Natural killer cell (primary cell): Measurements from ENCODE around the gene LRWD1. TPM values are rescaled to one million over a fixed set of nuclear protein-coding genes. Genes with fewer than 3 reads are reported as not detected.

ENCODE experiments used
- ATAC-seq, 3 donors: fragments of 150-1000 bp in 2 of 3; fragments of 200-7000 bp in 1 of 3; cut with Tn5 transposase; 1 replicate in 1 of 3; 2 replicates in 2 of 3; pipeline ENCODE4 v1.10.0; 2021; ENCODE audit warnings: mild to moderate bottlenecking in 2 of 3, moderate library complexity in 2 of 3
- DNase-seq, 2 donors: peaks; one replicate each; pipeline versions ENCODE4 v3.0.0 to v3.0.0-alpha.2; 2013 to 2021; ENCODE audit warnings: mixed read lengths in 1 of 2
- H3K27ac ChIP-seq: one replicate; pipeline ENCODE4 v1.5.1; 2013; ENCODE audit warnings: mild to moderate bottlenecking, low read length
- H3K27me3 ChIP-seq: one replicate; pipeline ENCODE4 v1.6.1; 2013; ENCODE audit warnings: low read length; ENCODE audit not compliant: control insufficient read depth, insufficient read depth
- H3K36me3 ChIP-seq: one replicate; pipeline ENCODE4 v1.6.1; 2013; ENCODE audit warnings: low read length; ENCODE audit not compliant: control insufficient read depth, insufficient read depth
- H3K4me1 ChIP-seq: one replicate; pipeline ENCODE4 v1.6.1; 2013; ENCODE audit warnings: low read length; ENCODE audit not compliant: control insufficient read depth, insufficient read depth
- H3K4me3 ChIP-seq: one replicate; pipeline ENCODE4 v1.5.1; 2013; ENCODE audit warnings: low read length
- H3K9me3 ChIP-seq: one replicate; pipeline ENCODE4 v1.6.1; 2013; ENCODE audit warnings: low read length; ENCODE audit not compliant: control insufficient read depth, insufficient read depth
- H3K27ac Mint-ChIP-seq, 2 donors: one replicate each; pipeline ENCODE4 v1.8.0; 2022; ENCODE audit warnings: mild to moderate bottlenecking in 2 of 2, mixed read lengths in 2 of 2, moderate library complexity in 1 of 2
- H3K27me3 Mint-ChIP-seq, 2 donors: one replicate each; pipeline ENCODE4 v1.8.0; 2022; ENCODE audit warnings: low read depth in 2 of 2, mixed read lengths in 2 of 2
- H3K36me3 Mint-ChIP-seq: one replicate; pipeline ENCODE4 v1.8.0; 2022; ENCODE audit warnings: mixed read lengths
- H3K4me1 Mint-ChIP-seq, 2 donors: one replicate each; pipeline ENCODE4 v1.8.0; 2022; ENCODE audit warnings: mixed read lengths in 2 of 2
- H3K4me3 Mint-ChIP-seq: one replicate; pipeline ENCODE4 v1.8.0; 2022; ENCODE audit warnings: mild to moderate bottlenecking, moderate library complexity, mixed read lengths
- H3K9me3 Mint-ChIP-seq, 2 donors: one replicate each; pipeline ENCODE4 v1.8.0; 2022; ENCODE audit warnings: mixed read lengths in 2 of 2
- WGBS: methylation state at CpG from one replicate; pipeline ENCODE4 v1.1.7; 2013; ENCODE audit warnings: missing lambda C conversion rate; ENCODE audit not compliant: insufficient coverage; 5-methylcytosine and 5-hydroxymethylcytosine counted together
- intact Hi-C: fragments of 100-400 bp; cut with micrococcal nuclease; formaldehyde crosslinking; loops from one replicate; pipeline ENCODE4 v1.14.2; 2022
- total RNA-seq, 4 donors: library from RNA; stranded (reverse); fragments of 120-200 nt in 1 of 4; gene quantifications; one replicate each; pipeline versions ENCODE4 v1.2.3 to v1.2.4, GENCODE V29; 2013 to 2022
- TF ChIP-seq, protein P1 (sequence below): fragments of 200-600 bp; IDR thresholded peaks from one replicate; pipeline ENCODE4 v1.8.0; 2022; ENCODE audit warnings: antibody characterized with exemption

The LRWD1 gene
- total RNA-seq, 3 donors from 2014 or later (not counting 1 experiment from before 2014, with no cell fraction given), result 20.0 to 24.1 (median 20.4) TPM

GRCh38 chr7:102445674-102446071 is 19.1 kb upstream of the LRWD1 start:
- no peak for DNase-seq
- Mint-ChIP-seq H3K36me3 (no peaks in the 10 kb centered on the region), H3K4me3 (peak overlapping the region; percentile 40), H3K9me3 (no peaks in the 10 kb centered on the region), H3K4me1 (peaks cover 8 to 30% of the 10 kb centered on the region in 2 donors), H3K27ac (peak overlapping the region; percentile 37 to 55), H3K27me3 (no peaks in the 10 kb centered on the region)
- Histone ChIP-seq H3K36me3 (peaks cover 17% of the 10 kb centered on the region), H3K4me3 (no peak overlapping the region), H3K4me1 (peaks cover 29% of the 10 kb centered on the region), H3K27me3 (no peaks in the 10 kb centered on the region), H3K9me3 (no peaks in the 10 kb centered on the region), H3K27ac (no peak overlapping the region)
- intact Hi-C loops, result no loop called here
- TF ChIP-seq, protein P1, sequence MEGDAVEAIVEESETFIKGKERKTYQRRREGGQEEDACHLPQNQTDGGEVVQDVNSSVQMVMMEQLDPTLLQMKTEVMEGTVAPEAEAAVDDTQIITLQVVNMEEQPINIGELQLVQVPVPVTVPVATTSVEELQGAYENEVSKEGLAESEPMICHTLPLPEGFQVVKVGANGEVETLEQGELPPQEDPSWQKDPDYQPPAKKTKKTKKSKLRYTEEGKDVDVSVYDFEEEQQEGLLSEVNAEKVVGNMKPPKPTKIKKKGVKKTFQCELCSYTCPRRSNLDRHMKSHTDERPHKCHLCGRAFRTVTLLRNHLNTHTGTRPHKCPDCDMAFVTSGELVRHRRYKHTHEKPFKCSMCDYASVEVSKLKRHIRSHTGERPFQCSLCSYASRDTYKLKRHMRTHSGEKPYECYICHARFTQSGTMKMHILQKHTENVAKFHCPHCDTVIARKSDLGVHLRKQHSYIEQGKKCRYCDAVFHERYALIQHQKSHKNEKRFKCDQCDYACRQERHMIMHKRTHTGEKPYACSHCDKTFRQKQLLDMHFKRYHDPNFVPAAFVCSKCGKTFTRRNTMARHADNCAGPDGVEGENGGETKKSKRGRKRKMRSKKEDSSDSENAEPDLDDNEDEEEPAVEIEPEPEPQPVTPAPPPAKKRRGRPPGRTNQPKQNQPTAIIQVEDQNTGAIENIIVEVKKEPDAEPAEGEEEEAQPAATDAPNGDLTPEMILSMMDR, result no peak
- no peak for ATAC-seq
- 83% methylated on average over 2 of the region's 2 CpGs for WGBS

- H3K9me3 Mint-ChIP-seq, result no peaks in the 10 kb centered on the region
- no peak overlapping the region for H3K27ac ChIP-seq
- no peaks in the 10 kb centered on the region for H3K36me3 Mint-ChIP-seq
- no peak overlapping the region for H3K4me3 ChIP-seq
- no peaks in the 10 kb centered on the region for H3K9me3 ChIP-seq
- H3K36me3 ChIP-seq, result peaks cover 16% of the 10 kb centered on the region
- intact Hi-C loops, result no loop called here
- ATAC-seq (no peak), DNase-seq (no peak)
- peaks cover 8 to 29% of the 10 kb centered on the region in 2 donors for H3K4me1 Mint-ChIP-seq
- no peak overlapping the region for H3K4me3 Mint-ChIP-seq
- 90% methylated on average over 41 of the region's 41 CpGs for WGBS
- H3K27me3 Mint-ChIP-seq, result no peaks in the 10 kb centered on the region
- TF ChIP-seq, protein P1, result no peak
- peaks cover 29% of the 10 kb centered on the region for H3K4me1 ChIP-seq
- H3K27ac Mint-ChIP-seq, result peak overlapping the region in 1 of 2 donors; percentile 37
- no peaks in the 10 kb centered on the region for H3K27me3 ChIP-seq
These were observed 18.2 kb upstream of the LRWD1 start for GRCh38 chr7:102446387-102447156.

DNA sequence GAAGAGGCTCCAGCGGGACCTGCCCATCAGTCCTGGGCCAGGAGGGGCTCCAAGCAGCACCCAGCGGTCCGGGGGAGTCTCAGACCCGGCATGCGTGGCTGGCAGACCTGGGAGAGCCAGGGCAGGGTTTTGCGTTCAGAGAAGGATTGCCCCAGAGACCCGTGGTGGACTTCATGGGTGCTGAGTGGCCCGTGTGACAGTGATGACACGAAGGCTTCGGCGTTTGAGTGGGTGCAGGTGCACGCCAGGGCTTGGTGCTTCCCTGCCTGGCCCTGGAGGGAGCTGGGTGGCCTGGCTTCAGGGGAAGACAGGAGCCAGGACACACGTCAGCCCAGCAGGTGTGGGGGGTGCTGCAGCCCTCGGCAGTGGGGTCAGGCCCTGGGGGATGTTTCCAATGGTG is 17.5 kb upstream of the LRWD1 start:
- TF ChIP-seq, protein P1, result no peak
- Histone ChIP-seq H3K4me3 (no peak overlapping the region), H3K9me3 (no peaks in the 10 kb centered on the region), H3K27ac (no peak overlapping the region), H3K4me1 (peaks cover 22% of the 10 kb centered on the region), H3K36me3 (peaks cover 12% of the 10 kb centered on the region), H3K27me3 (no peaks in the 10 kb centered on the region)
- intact Hi-C loops, result no loop called here
- WGBS, result 95% methylated on average over 14 of the region's 14 CpGs
- no peaks in the 10 kb centered on the region for H3K27me3 Mint-ChIP-seq
- H3K9me3 Mint-ChIP-seq, result no peaks in the 10 kb centered on the region
- DNase-seq (no peak), ATAC-seq (no peak)
- H3K4me3 Mint-ChIP-seq, result no peak overlapping the region
- H3K4me1 Mint-ChIP-seq, result peaks cover 8 to 24% of the 10 kb centered on the region in 2 donors
- H3K27ac Mint-ChIP-seq, result no peak overlapping the region
- no peaks in the 10 kb centered on the region for H3K36me3 Mint-ChIP-seq
